SH-SY5Y (cell line): ENCODE data around the gene ZNF544.

Experiments used
- GATA2 ChIP-seq: IDR thresholded peaks from 2 replicates; pipeline ENCODE4 v1.6.1; 2011; ENCODE audit warnings: mild to moderate bottlenecking, low read depth, low read length
- GATA3 ChIP-seq: IDR thresholded peaks from 2 replicates; pipeline ENCODE4 v1.6.1; 2011; ENCODE audit warnings: low read depth, mild to moderate bottlenecking, low read length, moderate library complexity

GRCh38 chr19:58182989-58183816 lies 45.5 kb upstream of the ZNF544 start, which contains the start of gene ZNF274:
- no peak for TF ChIP-seq GATA3
- no peak for TF ChIP-seq GATA2
